Cardiac fibroblast (primary cell): ENCODE measurements around the gene F11R.

Experiments
- DNase-seq, 2 donors: peaks; one replicate each; pipeline versions ENCODE4 v3.0.0 to v3.0.0-alpha.2; 2010; ENCODE audit warnings: low read depth in 2 of 2
- H3K4me3 ChIP-seq, 2 donors: replicated peaks in 1 of 2; 1 replicate in 1 of 2; 2 replicates in 1 of 2; pipeline ENCODE4 v1.5.1; 2011; ENCODE audit warnings: low read depth in 2 of 2, low read length in 2 of 2, mild to moderate bottlenecking in 2 of 2, moderate library complexity in 1 of 2
- CTCF ChIP-seq: IDR thresholded peaks from one replicate; pipeline ENCODE4 v1.5.1; 2011; ENCODE audit warnings: low read depth, mild to moderate bottlenecking, low read length, inconsistent platforms

Gene F11R

GRCh38 chr1:161047436-161048420 is 26.8 kb upstream of the F11R start:
- no peak overlapping the region for H3K4me3 ChIP-seq
- DNase-seq: no peak
- TF ChIP-seq CTCF: no peak

DNA sequence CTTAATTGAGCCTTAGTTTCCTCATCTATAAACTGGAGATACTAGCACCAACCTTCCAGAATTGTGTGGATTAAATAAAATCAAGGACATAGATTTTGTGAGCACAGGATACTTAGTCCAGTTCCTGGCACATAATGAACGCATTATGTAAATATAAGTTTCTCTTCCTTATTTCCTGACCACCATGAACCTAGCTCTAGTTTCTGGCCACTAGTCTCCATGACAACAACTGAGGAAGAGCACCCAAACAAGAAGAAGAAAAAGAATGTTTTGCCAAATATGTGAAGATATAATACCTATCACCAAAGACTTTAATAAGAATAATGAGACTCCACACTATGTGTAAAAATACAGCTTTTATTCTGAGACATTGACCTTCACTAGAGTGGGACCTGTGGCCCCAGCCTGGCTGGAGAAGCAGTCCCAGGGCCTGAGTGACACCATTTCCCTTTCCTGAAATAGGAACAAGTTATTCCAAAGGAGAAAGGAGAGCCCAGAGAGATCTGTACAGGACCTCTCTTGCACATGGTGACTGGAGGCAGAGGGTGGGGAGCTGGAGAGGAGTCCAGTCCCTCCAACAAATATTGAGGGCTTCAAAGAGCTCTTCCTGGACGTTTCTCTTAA is 25.8 kb upstream of the F11R start:
- H3K4me3 ChIP-seq: peak overlapping the region; percentile 67 to 83
- no peak for DNase-seq
- no peak for TF ChIP-seq CTCF

GRCh38 chr1:161045736-161046604 is 25.0 kb upstream of the F11R start, which contains the start of gene USF1:
Gene USF1 (minus strand): TSS chr1:161045977. CDS start chr1:161043275, 2,702 bp downstream.
- peak within 1 kb of the TSS; percentile 67 to 83 for H3K4me3 ChIP-seq
- no peak for TF ChIP-seq CTCF
- DNase-seq: peak; percentile 97

DNA sequence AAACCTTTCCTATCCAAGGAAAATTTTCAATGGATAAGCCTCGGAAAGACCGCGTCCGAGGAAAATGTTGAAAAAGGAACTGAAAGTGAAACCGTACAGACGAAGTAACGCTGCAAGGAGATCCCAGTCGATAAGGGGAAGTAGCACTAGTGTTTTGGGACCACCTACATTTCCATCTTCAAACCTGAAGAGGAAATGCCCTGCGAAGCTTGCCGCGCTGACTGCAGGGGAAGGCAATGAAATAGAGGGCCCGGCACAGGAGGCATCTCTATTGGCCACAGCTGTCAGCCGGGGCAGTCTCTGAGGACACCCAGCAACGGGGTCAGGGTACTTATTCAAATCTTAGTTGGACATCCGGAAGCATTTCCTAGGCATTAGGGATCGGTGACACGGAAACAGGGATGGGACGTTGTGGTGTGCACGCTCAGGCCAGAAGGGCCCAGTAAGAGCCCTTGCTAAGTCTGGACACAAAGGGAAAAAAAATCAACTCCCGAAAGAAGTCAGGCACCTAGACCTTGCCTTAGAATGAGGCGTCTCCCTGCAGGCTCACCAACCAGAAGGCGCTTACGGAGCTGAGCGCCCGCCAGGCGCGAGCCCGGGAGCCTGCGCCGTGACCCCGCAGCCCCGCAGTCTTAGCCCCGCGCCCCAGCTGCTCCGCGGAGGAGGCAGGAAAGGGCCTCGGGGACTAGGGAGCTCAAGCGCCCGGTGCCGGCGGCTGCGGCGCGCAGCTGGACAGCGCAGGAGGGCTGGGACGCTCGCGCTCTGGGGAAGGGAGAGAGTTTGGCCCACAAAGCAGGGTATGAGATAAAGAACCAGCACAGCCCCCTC is 24.2 kb upstream of the F11R start:
- H3K4me3 ChIP-seq: peak overlapping the region; percentile 67 to 83
- DNase-seq: peak; percentile 64 to 74

DNA sequence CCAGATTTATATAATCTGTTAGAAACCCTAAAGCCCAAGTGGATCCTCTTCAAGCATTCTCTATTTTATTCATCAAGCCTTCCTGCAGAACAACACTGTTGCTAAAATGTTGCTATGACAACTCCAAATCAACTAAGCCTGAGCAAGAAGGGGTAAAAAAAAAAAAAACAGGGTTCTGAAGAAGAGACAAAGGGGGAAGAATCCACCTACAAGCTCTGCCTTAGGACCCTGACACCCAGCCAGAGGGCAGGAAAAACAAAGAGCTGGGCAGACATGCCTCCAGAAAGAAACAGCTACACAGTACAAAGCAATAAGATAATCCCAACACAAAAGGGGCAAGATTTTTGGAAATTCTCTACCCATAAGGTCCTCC is 23.6 kb upstream of the F11R start:
- peak; percentile 34 to 51 for DNase-seq
- H3K4me3 ChIP-seq: peak overlapping the region; percentile 67 to 83
- no peak for TF ChIP-seq CTCF

More for the DNA sequence above, 24.2 kb upstream of the F11R start:
- no peak for TF ChIP-seq CTCF
